ENCODE measurements around the gene POLD1.

POLD1 gene

DNA sequence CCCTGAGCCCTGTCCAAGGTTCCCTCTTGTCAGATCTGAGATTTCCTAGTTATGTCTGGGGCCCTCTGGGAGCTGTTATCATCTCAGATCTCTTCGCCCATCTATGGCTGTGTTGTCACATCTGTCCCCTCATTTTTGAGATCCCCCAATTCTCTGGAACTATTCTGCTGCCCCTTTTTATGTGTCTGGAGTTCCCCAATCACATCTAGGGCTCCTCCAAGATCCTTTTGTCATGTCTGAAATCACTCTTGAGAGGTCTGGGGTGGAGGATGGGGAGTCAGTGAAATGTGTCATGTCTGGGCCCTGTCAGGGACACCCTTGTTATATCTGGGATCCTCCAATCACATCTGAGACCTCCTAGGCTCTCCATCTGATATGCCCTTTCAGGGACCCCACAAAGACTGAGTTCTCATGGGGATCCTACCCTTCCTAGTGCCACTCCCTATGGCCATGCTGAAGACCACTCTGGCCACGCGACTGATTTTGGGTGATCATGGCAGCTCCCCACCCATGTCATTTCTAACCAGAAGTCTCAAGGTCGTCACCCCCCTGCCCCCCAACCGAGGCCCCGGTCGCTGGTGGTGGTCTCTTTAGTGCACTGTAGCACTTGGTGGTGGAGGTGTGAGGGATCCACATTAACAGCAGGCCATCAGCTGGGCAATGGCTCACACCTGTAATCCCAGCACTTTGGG is 44.8 kb downstream of the POLD1 start:
- no peak overlapping the region for H3K4me3 ChIP-seq (ENCODE audit: low read length)
- H3K9me3 ChIP-seq (ENCODE audit: control insufficient read depth, insufficient read depth, low read length): no peaks in the 10 kb centered on the region
- no peaks in the 10 kb centered on the region for H3K27me3 ChIP-seq (ENCODE audit: control insufficient read depth, insufficient read depth, low read length)
- no CpG with 5 or more reads among the region's 7 CpGs for WGBS (ENCODE audit: insufficient coverage, insufficient read length)
- H3K36me3 ChIP-seq (ENCODE audit: control insufficient read depth, insufficient read depth, low read length): no peaks in the 10 kb centered on the region
- H3K4me1 ChIP-seq (ENCODE audit: control insufficient read depth, insufficient read depth, low read length): no peaks in the 10 kb centered on the region; the same call in 1 of the 2 replicates
- DNase-seq (ENCODE audit: low read depth, low spot score): no peak
- no peak overlapping the region for H3K27ac ChIP-seq (ENCODE audit: low read length)

DNA sequence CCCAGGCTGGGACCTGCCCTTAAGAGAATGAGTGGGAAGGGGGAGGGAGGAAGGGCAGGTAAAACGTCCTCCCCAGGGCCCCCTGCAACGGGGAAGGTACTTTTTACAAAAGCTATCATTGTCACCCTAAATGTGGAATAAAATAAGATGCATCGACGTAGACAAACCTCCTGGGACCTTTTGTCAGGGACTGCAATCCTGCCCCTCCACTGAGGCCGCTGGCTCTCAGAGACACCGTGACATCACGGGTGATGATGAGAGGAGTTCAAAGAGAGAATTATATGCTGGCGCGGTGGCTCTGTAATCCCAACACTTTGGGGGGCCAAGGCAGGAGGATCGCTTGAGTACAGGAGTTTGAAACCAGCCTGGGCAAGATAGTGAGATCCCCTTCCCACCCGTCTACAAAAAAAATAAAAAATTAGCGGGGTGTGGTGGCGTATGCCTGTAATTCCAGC is 46.8 kb downstream of the POLD1 start:
- no CpG with 5 or more reads among the region's 13 CpGs for WGBS (ENCODE audit: insufficient coverage, insufficient read length)
- no peak for DNase-seq (ENCODE audit: low read depth, low spot score)
- Histone ChIP-seq H3K27me3 (ENCODE audit: control insufficient read depth, insufficient read depth, low read length) (no peaks in the 10 kb centered on the region), H3K4me3 (ENCODE audit: low read length) (no peak overlapping the region; the same call in 1 of the 2 replicates), H3K4me1 (ENCODE audit: control insufficient read depth, insufficient read depth, low read length) (no peaks in the 10 kb centered on the region; the same call in 1 of the 2 replicates), H3K9me3 (ENCODE audit: control insufficient read depth, insufficient read depth, low read length) (no peaks in the 10 kb centered on the region), H3K36me3 (ENCODE audit: control insufficient read depth, insufficient read depth, low read length) (no peaks in the 10 kb centered on the region; the same call in 1 of the 2 replicates), H3K27ac (ENCODE audit: low read length) (no peak overlapping the region)

DNA sequence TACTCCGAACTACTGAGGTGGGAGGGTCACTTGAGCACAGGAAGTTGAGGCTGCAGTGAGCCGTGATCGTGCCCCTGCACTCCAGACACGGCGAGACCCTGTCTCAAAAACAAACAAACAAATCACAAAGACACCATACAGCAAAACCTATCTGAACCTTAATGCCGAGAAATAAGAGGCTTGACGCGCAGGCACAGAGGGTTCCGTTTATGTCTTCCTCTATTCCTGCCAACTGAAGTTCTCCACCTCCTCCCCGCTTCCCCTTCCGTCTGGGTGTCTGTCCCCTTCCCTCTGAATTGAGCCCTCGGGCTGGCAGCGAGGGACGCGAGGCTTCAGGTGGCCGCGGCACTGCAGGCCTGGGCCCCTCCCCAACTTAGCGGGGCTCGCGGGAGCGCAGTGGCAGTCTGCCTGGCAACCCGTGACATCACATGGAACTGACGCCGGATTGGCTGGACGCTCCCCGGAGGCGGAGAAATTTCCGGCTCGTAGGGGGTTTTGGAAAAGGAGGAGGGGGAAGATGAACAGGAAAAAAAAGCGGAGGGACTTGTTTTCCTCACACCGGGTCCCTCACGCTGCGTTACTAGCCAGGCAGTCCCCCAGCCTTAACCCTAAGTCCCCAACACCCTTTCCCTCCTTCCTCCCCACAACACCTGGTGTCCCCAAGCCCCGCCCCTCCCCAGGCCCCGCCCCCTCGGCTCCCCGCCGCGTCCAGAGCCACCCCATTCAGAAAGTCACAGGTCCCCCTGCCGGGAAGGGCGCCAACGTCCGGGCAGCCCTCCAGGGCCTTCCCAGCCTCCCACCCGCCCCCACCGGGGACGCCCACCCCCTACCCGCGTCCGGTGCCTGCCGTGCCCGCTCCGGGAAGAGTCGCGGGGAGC is 47.4 kb downstream of the POLD1 start:
- Histone ChIP-seq H3K27ac (ENCODE audit: low read length) (no peak overlapping the region), H3K4me3 (ENCODE audit: low read length) (peak overlapping the region; percentile 39; the same call in 1 of the 2 replicates), H3K36me3 (ENCODE audit: control insufficient read depth, insufficient read depth, low read length) (no peaks in the 10 kb centered on the region; the same call in 1 of the 2 replicates), H3K9me3 (ENCODE audit: control insufficient read depth, insufficient read depth, low read length) (no peaks in the 10 kb centered on the region), H3K4me1 (ENCODE audit: control insufficient read depth, insufficient read depth, low read length) (no peaks in the 10 kb centered on the region; the same call in 1 of the 2 replicates), H3K27me3 (ENCODE audit: control insufficient read depth, insufficient read depth, low read length) (no peaks in the 10 kb centered on the region)
- DNase-seq (ENCODE audit: low read depth, low spot score): peak; percentile 70
- WGBS (ENCODE audit: insufficient coverage, insufficient read length): no CpG with 5 or more reads among the region's 54 CpGs

DNA sequence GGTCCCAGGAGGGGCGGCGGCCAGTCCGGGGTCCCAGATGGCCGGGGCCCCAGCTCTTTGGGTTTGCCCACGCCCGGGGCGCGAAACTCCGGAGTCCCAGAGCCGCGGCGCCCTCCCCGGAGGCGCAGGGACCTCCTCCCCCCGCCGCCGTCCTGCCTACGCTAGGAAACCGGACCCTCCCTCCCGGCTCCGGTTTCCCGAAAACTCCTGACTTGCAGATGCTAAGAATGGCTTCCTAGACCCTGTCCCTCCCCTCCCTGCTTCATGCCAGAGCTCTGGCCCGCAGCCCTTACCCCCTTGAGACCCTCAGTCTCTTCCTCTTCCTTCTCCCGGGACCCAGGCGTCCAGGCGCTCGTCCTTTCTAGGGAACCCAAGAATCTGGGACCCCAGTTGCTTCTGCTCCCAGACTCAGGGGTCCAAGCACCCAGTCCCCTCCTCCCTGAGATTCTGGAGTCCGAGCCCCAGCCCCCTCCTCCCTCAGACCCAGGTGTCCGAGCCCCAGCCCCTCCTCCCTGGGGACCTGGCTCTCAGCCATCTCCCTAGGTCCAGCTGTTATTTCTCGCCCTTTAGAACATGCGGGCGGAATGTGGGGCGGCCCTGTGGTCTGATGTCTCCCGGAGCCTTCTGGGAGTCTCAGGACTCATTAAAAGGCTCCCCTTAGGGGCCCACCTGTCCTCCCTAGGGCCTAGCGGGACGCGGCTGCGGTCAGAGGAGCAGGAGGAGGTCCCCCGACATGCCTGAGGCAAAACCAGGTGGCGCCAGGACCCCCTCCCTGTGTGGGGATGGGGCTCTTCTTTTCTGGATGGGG is 48.3 kb downstream of the POLD1 start, which contains the start of gene MYBPC2:
TSS of gene MYBPC2 (plus strand) at position 672 of the 808 bp plus-strand sequence. CDS start at position 734, 62 bp downstream.
- WGBS (ENCODE audit: insufficient coverage, insufficient read length): no CpG with 5 or more reads among the region's 40 CpGs
- peak within 1 kb of the TSS; percentile 34; the same call in 1 of the 2 replicates for H3K4me3 ChIP-seq (ENCODE audit: low read length)
- no peaks in the 10 kb centered on the region; the same call in 1 of the 2 replicates for H3K4me1 ChIP-seq (ENCODE audit: control insufficient read depth, insufficient read depth, low read length)
- H3K36me3 ChIP-seq (ENCODE audit: control insufficient read depth, insufficient read depth, low read length): no peaks in the 10 kb centered on the region; the same call in 1 of the 2 replicates
- H3K27me3 ChIP-seq (ENCODE audit: control insufficient read depth, insufficient read depth, low read length): no peaks in the 10 kb centered on the region
- H3K27ac ChIP-seq (ENCODE audit: low read length): no peak within 1 kb of the TSS
- no peaks in the 10 kb centered on the region for H3K9me3 ChIP-seq (ENCODE audit: control insufficient read depth, insufficient read depth, low read length)
- no peak for DNase-seq (ENCODE audit: low read depth, low spot score)

DNA sequence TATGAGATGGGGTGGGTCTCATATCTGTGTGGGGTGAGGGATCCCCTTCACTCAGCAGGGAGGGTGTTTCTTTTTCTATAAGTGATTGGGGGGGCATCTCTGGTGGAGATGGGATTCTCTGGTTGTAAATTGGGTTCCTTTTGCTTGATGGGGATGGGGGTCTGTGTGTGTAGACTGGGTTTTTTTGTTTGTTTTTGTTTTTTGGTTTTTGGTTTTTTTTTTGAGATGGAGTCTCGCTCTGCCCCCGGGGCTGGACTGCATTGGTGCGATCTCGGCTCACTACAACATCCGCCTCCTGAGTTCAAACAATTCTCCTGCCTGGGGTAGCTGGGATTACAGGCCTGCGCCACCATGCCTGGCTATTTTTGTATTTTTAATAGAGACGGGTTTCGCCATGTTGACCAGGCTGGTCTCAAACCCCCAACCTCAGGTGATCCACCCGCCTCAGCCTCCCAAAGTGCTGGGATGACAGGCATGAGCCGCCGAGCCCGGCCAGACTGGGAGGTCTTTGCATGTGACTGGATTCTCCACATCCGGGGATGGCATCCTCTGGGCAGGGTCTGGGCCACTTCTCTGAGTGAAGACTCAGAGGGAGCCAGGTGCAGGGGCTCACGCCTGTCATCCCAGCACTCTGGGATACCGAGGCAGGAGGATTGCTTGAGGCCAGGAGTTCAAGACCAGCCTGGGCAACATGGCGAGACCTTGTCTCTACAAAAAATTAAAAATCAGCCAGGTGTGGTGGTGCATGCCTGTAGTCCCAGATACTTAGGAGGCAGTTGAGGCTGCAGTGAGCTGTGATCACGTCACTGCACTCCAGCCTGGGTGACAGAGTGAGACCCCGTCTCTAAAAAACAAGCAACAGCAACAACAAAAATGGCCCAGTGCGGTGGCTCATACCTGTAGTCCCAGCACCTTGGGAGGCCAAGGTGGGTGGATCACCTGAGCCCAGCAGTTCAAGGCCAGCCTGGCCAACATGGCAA is 49.3 kb downstream of the POLD1 start:
- Histone ChIP-seq H3K9me3 (ENCODE audit: control insufficient read depth, insufficient read depth, low read length) (no peaks in the 10 kb centered on the region), H3K4me3 (ENCODE audit: low read length) (no peak overlapping the region), H3K36me3 (ENCODE audit: control insufficient read depth, insufficient read depth, low read length) (no peaks in the 10 kb centered on the region; the same call in 1 of the 2 replicates), H3K27me3 (ENCODE audit: control insufficient read depth, insufficient read depth, low read length) (no peaks in the 10 kb centered on the region), H3K4me1 (ENCODE audit: control insufficient read depth, insufficient read depth, low read length) (no peaks in the 10 kb centered on the region; the same call in 1 of the 2 replicates), H3K27ac (ENCODE audit: low read length) (no peak overlapping the region)
- no peak for DNase-seq (ENCODE audit: low read depth, low spot score)
- no CpG with 5 or more reads among the region's 19 CpGs for WGBS (ENCODE audit: insufficient coverage, insufficient read length)

DNA sequence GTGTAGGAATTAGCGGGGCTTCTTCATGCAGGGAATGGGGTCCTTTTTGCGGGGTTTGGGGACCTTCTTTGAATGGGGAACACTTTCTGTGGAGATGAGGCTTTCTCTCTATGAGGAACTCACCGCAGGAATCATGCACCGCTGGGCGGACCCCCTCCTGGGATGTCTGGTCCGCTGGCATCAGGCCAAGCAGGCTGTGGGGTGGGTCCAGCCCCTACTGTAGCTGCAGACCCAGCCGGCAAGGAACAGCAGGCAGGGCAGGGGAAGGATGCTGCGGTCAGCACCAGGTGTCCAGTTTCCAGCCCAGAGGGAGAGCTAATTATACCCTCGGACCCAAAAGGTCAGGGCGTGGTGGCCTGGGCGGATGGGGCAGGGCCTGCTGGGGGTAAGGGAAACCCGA is 50.4 kb downstream of the POLD1 start:
- H3K4me1 ChIP-seq (ENCODE audit: control insufficient read depth, insufficient read depth, low read length): no peaks in the 10 kb centered on the region; the same call in 1 of the 2 replicates

DNA sequence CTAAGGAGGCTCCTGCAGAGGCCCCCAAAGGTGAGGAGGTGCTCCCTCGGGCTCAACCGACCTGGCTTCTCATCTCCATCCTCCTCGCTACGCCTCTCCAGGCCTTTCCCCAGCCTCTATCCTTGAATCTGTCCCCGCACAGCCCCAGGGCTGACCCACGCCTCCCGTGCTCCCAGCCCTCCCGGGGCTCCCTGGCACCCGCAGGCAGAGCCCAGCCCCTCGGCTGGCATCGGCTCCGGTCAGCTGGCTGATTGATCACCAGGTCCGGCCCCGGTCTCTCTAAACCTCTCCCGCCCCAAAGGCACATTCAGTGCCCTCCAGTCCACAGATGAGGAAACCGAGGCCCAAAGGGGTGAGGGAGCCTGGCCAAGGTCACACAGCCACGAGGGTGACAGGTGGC is 51.1 kb downstream of the POLD1 start:
- Histone ChIP-seq H3K36me3 (ENCODE audit: control insufficient read depth, insufficient read depth, low read length) (no peaks in the 10 kb centered on the region; the same call in 1 of the 2 replicates), H3K4me3 (ENCODE audit: low read length) (no peak overlapping the region), H3K4me1 (ENCODE audit: control insufficient read depth, insufficient read depth, low read length) (no peaks in the 10 kb centered on the region; the same call in 1 of the 2 replicates), H3K9me3 (ENCODE audit: control insufficient read depth, insufficient read depth, low read length) (no peaks in the 10 kb centered on the region), H3K27ac (ENCODE audit: low read length) (no peak overlapping the region), H3K27me3 (ENCODE audit: control insufficient read depth, insufficient read depth, low read length) (no peaks in the 10 kb centered on the region)
- DNase-seq (ENCODE audit: low read depth, low spot score): no peak
- no CpG with 5 or more reads among the region's 17 CpGs for WGBS (ENCODE audit: insufficient coverage, insufficient read length)

More for the DNA sequence above, 50.4 kb downstream of the POLD1 start:
- Histone ChIP-seq H3K36me3 (ENCODE audit: control insufficient read depth, insufficient read depth, low read length) (no peaks in the 10 kb centered on the region; the same call in 1 of the 2 replicates), H3K9me3 (ENCODE audit: control insufficient read depth, insufficient read depth, low read length) (no peaks in the 10 kb centered on the region), H3K4me3 (ENCODE audit: low read length) (no peak overlapping the region), H3K27ac (ENCODE audit: low read length) (no peak overlapping the region), H3K27me3 (ENCODE audit: control insufficient read depth, insufficient read depth, low read length) (no peaks in the 10 kb centered on the region)
- DNase-seq (ENCODE audit: low read depth, low spot score): no peak
- no CpG with 5 or more reads among the region's 12 CpGs for WGBS (ENCODE audit: insufficient coverage, insufficient read length)

DNA sequence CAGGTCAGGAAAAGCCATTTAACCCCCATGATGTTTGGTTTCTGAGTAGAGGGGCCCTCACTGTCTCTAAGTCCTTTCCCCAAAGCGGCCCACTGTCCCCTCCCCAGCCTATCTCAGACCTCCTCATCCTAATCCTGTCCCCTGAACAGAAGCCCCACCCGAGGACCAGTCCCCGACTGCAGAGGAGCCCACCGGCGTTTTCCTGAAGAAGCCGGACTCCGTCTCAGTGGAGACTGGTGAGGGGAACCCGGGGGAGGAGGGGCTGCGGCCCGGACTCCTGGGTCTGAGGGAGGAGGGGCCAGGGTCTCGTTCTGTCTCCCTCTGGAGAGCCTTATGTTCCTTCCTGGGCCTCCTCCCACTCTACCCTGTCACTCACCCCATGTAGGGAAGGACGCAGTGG is 51.5 kb downstream of the POLD1 start:
- no peak overlapping the region for H3K4me3 ChIP-seq (ENCODE audit: low read length)
- H3K27ac ChIP-seq (ENCODE audit: low read length): no peak overlapping the region
- no peaks in the 10 kb centered on the region for H3K27me3 ChIP-seq (ENCODE audit: control insufficient read depth, insufficient read depth, low read length)
- no peak for DNase-seq (ENCODE audit: low read depth, low spot score)
- no CpG with 5 or more reads among the region's 12 CpGs for WGBS (ENCODE audit: insufficient coverage, insufficient read length)
- H3K9me3 ChIP-seq (ENCODE audit: control insufficient read depth, insufficient read depth, low read length): no peaks in the 10 kb centered on the region
- no peaks in the 10 kb centered on the region; the same call in 1 of the 2 replicates for H3K36me3 ChIP-seq (ENCODE audit: control insufficient read depth, insufficient read depth, low read length)
- no peaks in the 10 kb centered on the region; the same call in 1 of the 2 replicates for H3K4me1 ChIP-seq (ENCODE audit: control insufficient read depth, insufficient read depth, low read length)

DNA sequence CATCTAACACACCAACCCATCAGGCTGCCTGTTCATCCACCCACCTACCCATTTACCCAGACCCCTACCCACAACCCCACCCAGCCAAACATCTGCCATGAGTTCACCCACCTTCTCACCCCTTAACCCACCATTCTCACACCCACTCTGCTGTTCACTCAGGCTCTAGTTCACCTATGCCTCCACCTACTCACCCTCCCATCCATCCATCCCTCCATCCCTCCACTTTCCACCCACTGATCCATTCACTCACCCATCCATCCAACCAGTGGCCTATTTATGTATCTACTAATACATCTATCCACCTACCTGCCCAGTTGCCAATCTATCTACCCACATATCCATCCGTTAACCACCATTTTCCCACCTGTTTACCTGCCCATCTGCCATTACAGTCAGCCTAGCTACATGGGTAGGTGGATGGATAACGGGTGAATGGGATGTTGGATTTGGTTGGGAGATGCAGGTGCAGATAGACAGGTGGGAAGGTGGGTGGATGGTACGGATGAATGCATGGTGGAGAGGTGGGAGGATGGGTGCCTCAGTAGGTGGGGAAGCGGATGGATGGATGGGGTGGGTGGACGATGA is 53.8 kb downstream of the POLD1 start:
- no peaks in the 10 kb centered on the region; the same call in 1 of the 2 replicates for H3K36me3 ChIP-seq (ENCODE audit: control insufficient read depth, insufficient read depth, low read length)
- H3K4me1 ChIP-seq (ENCODE audit: control insufficient read depth, insufficient read depth, low read length): no peaks in the 10 kb centered on the region
- WGBS (ENCODE audit: insufficient coverage, insufficient read length): 100% methylated on average over 1 of the region's 5 CpGs
- no peak for DNase-seq (ENCODE audit: low read depth, low spot score)
- H3K27ac ChIP-seq (ENCODE audit: low read length): no peak overlapping the region
- H3K4me3 ChIP-seq (ENCODE audit: low read length): no peak overlapping the region
- H3K27me3 ChIP-seq (ENCODE audit: control insufficient read depth, insufficient read depth, low read length): no peaks in the 10 kb centered on the region
- H3K9me3 ChIP-seq (ENCODE audit: control insufficient read depth, insufficient read depth, low read length): no peaks in the 10 kb centered on the region

Data from iPS DF 6.9 (cell line).